Adipocyte (in vitro differentiated cells): ENCODE measurements around the gene SEMA5A.
A peak's percentile ranks its signal among the peaks of the same experiment; 100 is the strongest.

ENCODE experiments used
- DNase-seq: peaks from one replicate; pipeline ENCODE4 v3.0.0-alpha.2; 2015; ENCODE audit warnings: low read depth
- H3K27me3 ChIP-seq: replicated peaks from 2 replicates; pipeline ENCODE4 v1.7.0; 2013; ENCODE audit warnings: mild to moderate bottlenecking, low read length, moderate library complexity; ENCODE audit not compliant: control insufficient read depth, insufficient read depth
- H3K36me3 ChIP-seq: 2 replicates; pipeline ENCODE4 v1.7.0; 2013; ENCODE audit warnings: low read length, mild to moderate bottlenecking, moderate library complexity; ENCODE audit not compliant: control insufficient read depth, insufficient read depth, severe bottlenecking
- H3K4me1 ChIP-seq: 2 replicates; pipeline ENCODE4 v1.7.0; 2013; ENCODE audit warnings: mild to moderate bottlenecking, low read length, moderate library complexity; ENCODE audit not compliant: control insufficient read depth, insufficient read depth
- H3K4me3 ChIP-seq: 2 replicates; pipeline ENCODE4 v1.7.0; 2013; ENCODE audit warnings: mild to moderate bottlenecking, low read length, moderate library complexity
- H3K9ac ChIP-seq: 2 replicates; pipeline ENCODE4 v1.7.0; 2013; ENCODE audit warnings: mild to moderate bottlenecking, low read length, moderate library complexity
- H3K9me3 ChIP-seq: 2 replicates; pipeline ENCODE4 v1.7.0; 2013; ENCODE audit warnings: mild to moderate bottlenecking, low read length, moderate library complexity; ENCODE audit not compliant: control insufficient read depth

The SEMA5A gene

DNA sequence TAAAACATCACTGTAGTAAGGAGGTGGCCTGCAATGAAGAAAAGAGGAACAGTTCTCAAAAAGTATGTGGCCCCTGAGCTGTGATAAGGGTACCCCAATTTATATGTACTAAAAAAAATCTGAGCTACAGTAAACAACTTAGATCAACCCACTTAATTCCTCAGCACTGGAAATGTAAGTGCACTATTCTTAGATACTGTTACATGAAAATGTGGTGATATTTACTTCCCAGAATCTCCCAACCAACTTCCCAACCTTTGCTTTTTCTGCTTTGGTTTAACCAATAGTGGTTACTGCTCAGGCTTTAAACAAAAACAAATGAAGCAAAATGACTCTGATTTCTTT is 114.8 kb downstream of the SEMA5A start:
- H3K9me3 ChIP-seq = no peaks in the 10 kb centered on the region
- H3K4me3 ChIP-seq = peak overlapping the region; percentile 34
- no peaks in the 10 kb centered on the region for H3K27me3 ChIP-seq
- H3K9ac ChIP-seq = no peak overlapping the region
- H3K4me1 ChIP-seq = peaks cover 17% of the 10 kb centered on the region
- no peak for DNase-seq
- H3K36me3 ChIP-seq = no peaks in the 10 kb centered on the region

DNA sequence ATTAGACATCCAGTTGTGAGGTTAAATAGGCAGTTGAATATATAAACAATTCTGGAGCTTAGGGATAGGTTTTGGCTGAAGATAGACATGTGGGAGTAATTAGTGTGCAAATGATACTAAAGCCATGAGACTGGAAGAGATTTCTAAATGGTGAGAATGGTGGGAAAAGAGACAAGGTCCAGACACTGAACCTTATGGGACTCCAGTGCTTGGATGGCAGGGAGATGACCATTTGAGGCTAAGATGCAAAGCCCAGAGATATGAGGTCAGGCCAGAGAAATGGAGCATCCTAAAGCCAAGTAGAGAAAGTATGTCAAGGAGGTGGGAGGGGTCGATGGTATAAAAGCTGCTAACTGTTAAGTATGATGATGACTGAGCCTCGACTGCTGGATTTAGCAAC is 115.6 kb downstream of the SEMA5A start:
- H3K4me1 ChIP-seq = peaks cover 17% of the 10 kb centered on the region
- H3K9ac ChIP-seq = no peak overlapping the region
- no peaks in the 10 kb centered on the region for H3K27me3 ChIP-seq
- H3K9me3 ChIP-seq = no peaks in the 10 kb centered on the region
- no peak overlapping the region for H3K4me3 ChIP-seq
- DNase-seq = peak; percentile 11
- no peaks in the 10 kb centered on the region for H3K36me3 ChIP-seq

DNA sequence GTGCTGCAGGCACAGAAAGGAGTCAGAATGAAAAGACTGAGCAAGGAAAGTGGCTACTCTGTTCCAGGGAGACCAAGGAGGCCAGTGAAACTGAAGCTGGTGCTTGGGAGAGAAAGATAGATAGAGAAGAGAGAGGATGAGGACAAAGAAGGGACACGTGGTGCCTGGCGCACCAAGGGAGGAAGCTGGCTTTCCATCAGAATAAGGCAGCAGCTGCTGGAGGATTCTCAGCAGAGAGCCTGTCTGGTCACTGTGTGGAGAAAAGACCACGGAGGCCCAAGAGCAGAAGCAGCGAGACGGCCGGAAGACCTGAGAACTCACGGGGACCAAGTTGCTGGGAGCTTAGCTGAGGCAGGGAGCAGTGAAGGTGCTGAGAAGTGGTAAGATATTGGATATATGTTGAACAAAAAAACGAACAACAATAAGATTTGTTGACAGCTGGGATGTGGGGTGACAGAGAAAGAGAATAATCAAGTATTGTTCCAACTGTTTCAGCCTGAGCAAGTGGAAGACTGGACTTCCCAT is 116.1 kb downstream of the SEMA5A start:
- Histone ChIP-seq H3K36me3 (no peaks in the 10 kb centered on the region), H3K9me3 (no peaks in the 10 kb centered on the region), H3K9ac (no peak overlapping the region), H3K4me1 (peaks cover 17% of the 10 kb centered on the region), H3K27me3 (no peaks in the 10 kb centered on the region), H3K4me3 (no peak overlapping the region)
- no peak for DNase-seq

DNA sequence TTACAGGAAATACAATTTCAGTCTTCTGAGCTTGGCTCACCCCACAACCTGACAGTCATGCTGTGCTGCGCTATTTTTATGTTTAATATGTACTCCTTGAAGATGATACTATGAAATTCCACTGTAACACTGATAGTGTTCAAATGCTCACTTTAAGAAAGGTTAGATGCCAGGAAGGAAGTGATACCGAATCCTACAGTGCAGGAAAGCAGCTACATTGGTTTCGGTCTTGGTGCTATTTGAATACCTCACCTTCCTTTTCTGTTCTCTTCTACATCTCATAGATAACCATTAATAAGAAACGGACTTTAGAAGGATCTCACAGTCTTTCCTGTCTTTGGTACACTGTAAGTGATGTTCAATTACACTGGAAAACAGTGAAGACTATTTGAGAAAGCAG is 117.6 kb downstream of the SEMA5A start:
- DNase-seq = no peak
- no peak overlapping the region for H3K9ac ChIP-seq
- no peak overlapping the region for H3K4me3 ChIP-seq
- H3K36me3 ChIP-seq = no peaks in the 10 kb centered on the region
- no peaks in the 10 kb centered on the region for H3K27me3 ChIP-seq
- H3K4me1 ChIP-seq = peaks cover 29% of the 10 kb centered on the region
- H3K9me3 ChIP-seq = no peaks in the 10 kb centered on the region

- no peak overlapping the region for H3K9ac ChIP-seq
- no peaks in the 10 kb centered on the region for H3K27me3 ChIP-seq
- H3K36me3 ChIP-seq = no peaks in the 10 kb centered on the region
- DNase-seq = no peak
- H3K9me3 ChIP-seq = no peaks in the 10 kb centered on the region
- peaks cover 23% of the 10 kb centered on the region for H3K4me1 ChIP-seq
- H3K4me3 ChIP-seq = no peak overlapping the region
Measured at GRCh38 chr5:9425710-9426109, 120.2 kb downstream of the SEMA5A start.

GRCh38 chr5:9423571-9423970 is 122.3 kb downstream of the SEMA5A start:
- peak; percentile 31 for DNase-seq
- Histone ChIP-seq H3K4me1 (peaks cover 23% of the 10 kb centered on the region), H3K9ac (no peak overlapping the region), H3K36me3 (no peaks in the 10 kb centered on the region), H3K27me3 (no peaks in the 10 kb centered on the region), H3K4me3 (no peak overlapping the region), H3K9me3 (peaks cover 4% of the 10 kb centered on the region)

DNA sequence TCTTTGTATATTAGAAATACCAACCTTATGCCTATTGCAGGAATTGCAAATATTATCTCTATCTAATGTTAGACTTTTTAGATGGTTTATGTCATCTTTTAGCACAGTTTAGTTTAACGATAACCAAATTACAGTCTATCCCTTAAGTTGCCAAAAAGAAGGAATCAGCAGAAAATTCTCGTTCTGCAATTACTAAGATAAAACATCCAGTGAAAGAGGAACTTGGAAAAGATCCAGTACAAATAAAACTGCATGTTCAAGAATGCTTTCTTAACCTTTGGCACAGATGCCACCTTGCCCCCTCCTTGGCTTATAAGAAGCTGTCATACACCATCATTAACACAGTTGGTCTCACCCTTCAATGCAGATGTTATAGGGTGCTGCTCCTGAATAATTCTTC is 124.0 kb downstream of the SEMA5A start:
- H3K4me1 ChIP-seq = peaks cover 23% of the 10 kb centered on the region
- no peaks in the 10 kb centered on the region for H3K36me3 ChIP-seq
- H3K27me3 ChIP-seq = no peaks in the 10 kb centered on the region
- no peak overlapping the region for H3K9ac ChIP-seq
- no peak for DNase-seq
- H3K9me3 ChIP-seq = peaks cover 5% of the 10 kb centered on the region
- no peak overlapping the region for H3K4me3 ChIP-seq

DNA sequence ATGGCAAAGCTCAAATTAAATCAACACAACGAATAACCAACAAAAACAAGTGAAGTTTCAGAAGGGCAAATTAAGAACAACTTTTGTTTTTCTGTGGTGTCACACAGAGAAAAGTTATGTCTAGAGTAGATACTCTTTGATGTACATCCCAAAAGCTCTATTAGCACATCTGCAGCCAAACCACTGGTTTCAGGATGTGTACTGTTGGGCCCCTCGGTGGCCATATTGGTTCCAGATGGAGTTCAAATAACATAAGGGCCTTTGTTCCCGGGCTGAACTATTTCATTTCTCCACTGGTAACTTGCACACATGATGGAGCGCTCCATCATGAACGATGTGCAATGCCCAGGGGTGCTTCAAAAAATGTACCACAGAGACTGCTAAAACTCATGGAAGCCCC is 126.1 kb downstream of the SEMA5A start:
- Histone ChIP-seq H3K4me1 (peaks cover 31% of the 10 kb centered on the region), H3K9ac (no peak overlapping the region), H3K27me3 (no peaks in the 10 kb centered on the region), H3K9me3 (peaks cover 5% of the 10 kb centered on the region), H3K4me3 (no peak overlapping the region), H3K36me3 (no peaks in the 10 kb centered on the region)
- DNase-seq = no peak

GRCh38 chr5:9415566-9415965 is 130.3 kb downstream of the SEMA5A start:
- no peak for DNase-seq
- no peak overlapping the region for H3K9ac ChIP-seq
- H3K36me3 ChIP-seq = no peaks in the 10 kb centered on the region
- peaks cover 9% of the 10 kb centered on the region for H3K4me1 ChIP-seq
- no peak overlapping the region for H3K4me3 ChIP-seq
- H3K9me3 ChIP-seq = peaks cover 5% of the 10 kb centered on the region
- H3K27me3 ChIP-seq = no peaks in the 10 kb centered on the region

- Histone ChIP-seq H3K9me3 (peaks cover 5% of the 10 kb centered on the region), H3K36me3 (no peaks in the 10 kb centered on the region), H3K9ac (no peak overlapping the region), H3K27me3 (no peaks in the 10 kb centered on the region), H3K4me1 (peaks cover 9% of the 10 kb centered on the region), H3K4me3 (no peak overlapping the region)
- DNase-seq = no peak
Measured at GRCh38 chr5:9415091-9415490, 130.8 kb downstream of the SEMA5A start.

DNA sequence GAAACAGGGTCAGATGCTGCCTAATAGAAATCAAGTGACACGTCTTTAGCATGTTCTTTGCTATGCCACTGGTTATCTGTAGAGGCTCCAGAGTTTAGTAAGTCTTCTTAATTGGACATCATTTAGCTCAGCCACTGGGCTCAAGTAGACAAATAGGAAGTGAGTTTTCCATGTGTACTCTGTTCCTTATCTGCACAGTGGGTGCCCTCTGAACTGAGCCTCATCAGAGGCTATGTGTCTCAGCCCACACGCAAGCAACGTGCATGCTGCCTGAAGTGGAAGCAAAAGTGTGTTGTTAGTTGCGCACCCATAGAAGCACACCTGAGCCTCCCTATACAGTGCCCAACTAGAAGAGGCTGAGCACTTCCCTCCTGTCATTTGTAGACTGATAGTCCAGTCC is 134.7 kb downstream of the SEMA5A start:
- peaks cover 6% of the 10 kb centered on the region for H3K4me1 ChIP-seq
- H3K4me3 ChIP-seq = no peak overlapping the region
- DNase-seq = no peak
- H3K9ac ChIP-seq = no peak overlapping the region
- H3K27me3 ChIP-seq = no peaks in the 10 kb centered on the region
- H3K36me3 ChIP-seq = no peaks in the 10 kb centered on the region
- H3K9me3 ChIP-seq = no peaks in the 10 kb centered on the region

GRCh38 chr5:9409413-9409960 is 136.4 kb downstream of the SEMA5A start:
- Histone ChIP-seq H3K4me3 (no peak overlapping the region), H3K9ac (no peak overlapping the region), H3K27me3 (no peaks in the 10 kb centered on the region), H3K4me1 (peaks cover 5% of the 10 kb centered on the region), H3K36me3 (no peaks in the 10 kb centered on the region), H3K9me3 (no peaks in the 10 kb centered on the region)
- no peak for DNase-seq
